RWPE2 (cell line): Measurements from ENCODE around the gene SLC5A3.

Experiments used
- ATAC-seq: fragments of 200-7000 bp; cut with Tn5 transposase; 3 replicates; pipeline ENCODE4 v1.9.1; 2021; ENCODE audit warnings: low read depth
- DNase-seq: peaks from one replicate; pipeline ENCODE4 v3.0.0-alpha.2; 2020; ENCODE audit warnings: low spot score
- H3K27ac ChIP-seq: fragments of 450-650 bp; 2 replicates; pipeline ENCODE4 v1.5.1; 2017; ENCODE audit warnings: mild to moderate bottlenecking; ENCODE audit not compliant: poor library complexity, severe bottlenecking
- H3K27me3 ChIP-seq: fragments of 250-450 bp; sonication (Bioruptor Pico); 2 replicates; pipeline ENCODE4 v1.5.1; 2021; ENCODE audit warnings: mild to moderate bottlenecking, moderate library complexity; ENCODE audit not compliant: insufficient read depth, poor library complexity, severe bottlenecking
- H3K36me3 ChIP-seq: fragments of 250-450 bp; sonication (Bioruptor Pico); 2 replicates; pipeline ENCODE4 v1.5.1; 2020; ENCODE audit warnings: low read depth, mild to moderate bottlenecking, moderate library complexity
- H3K4me1 ChIP-seq: fragments of 250-450 bp; sonication (Bioruptor Pico); 2 replicates; pipeline ENCODE4 v1.5.1; 2021; ENCODE audit warnings: mild to moderate bottlenecking, moderate library complexity; ENCODE audit not compliant: insufficient read depth, poor library complexity, severe bottlenecking
- H3K4me3 ChIP-seq: fragments of 250-450 bp; sonication (Bioruptor Pico); 2 replicates; pipeline ENCODE4 v1.5.1; 2021; ENCODE audit warnings: mild to moderate bottlenecking, moderate library complexity; ENCODE audit not compliant: severe bottlenecking
- H3K9me3 ChIP-seq: fragments of 250-450 bp; sonication (Bioruptor Pico); 2 replicates; pipeline ENCODE4 v1.5.1; 2021; ENCODE audit warnings: mild to moderate bottlenecking, moderate library complexity; ENCODE audit not compliant: severe bottlenecking
- CTCF ChIP-seq: fragments of 450-650 bp; IDR thresholded peaks from one replicate; pipeline ENCODE4 v1.5.1; 2017; ENCODE audit warnings: mild to moderate bottlenecking, moderate library complexity; ENCODE audit not compliant: poor library complexity, severe bottlenecking

The SLC5A3 gene

GRCh38 chr21:34046917-34047316, 26.5 kb upstream of the SLC5A3 start:
- no peaks in the 10 kb centered on the region for H3K36me3 ChIP-seq
- no peak for DNase-seq
- H3K27ac ChIP-seq, result no peak overlapping the region
- no peak for ATAC-seq
- no peaks in the 10 kb centered on the region for H3K27me3 ChIP-seq
- H3K4me3 ChIP-seq, result no peak overlapping the region
- H3K4me1 ChIP-seq, result no peaks in the 10 kb centered on the region
- TF ChIP-seq CTCF, result no peak
- H3K9me3 ChIP-seq, result no peaks in the 10 kb centered on the region

DNA sequence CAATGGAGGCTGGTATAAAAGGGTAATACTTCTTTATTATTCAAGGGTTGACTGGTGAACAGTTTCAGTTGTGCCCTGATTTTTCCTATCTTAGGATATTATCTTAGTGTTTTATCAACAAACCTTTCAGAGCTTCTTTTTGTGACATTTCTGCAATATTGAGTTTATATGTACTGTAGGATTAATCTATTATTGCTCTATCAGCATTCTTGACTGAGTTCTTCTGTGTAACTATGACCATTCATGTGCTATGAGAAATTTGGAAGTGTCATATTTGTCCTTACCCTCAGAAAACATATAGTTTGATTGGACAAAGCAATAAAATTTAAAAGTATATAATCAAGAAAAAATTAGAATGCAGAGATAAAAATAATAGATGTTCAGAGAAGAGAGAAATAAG, 25.5 kb upstream of the SLC5A3 start:
- TF ChIP-seq CTCF, result no peak
- Histone ChIP-seq H3K27ac (no peak overlapping the region), H3K4me3 (no peak overlapping the region), H3K9me3 (no peaks in the 10 kb centered on the region), H3K4me1 (no peaks in the 10 kb centered on the region), H3K36me3 (no peaks in the 10 kb centered on the region), H3K27me3 (no peaks in the 10 kb centered on the region)
- DNase-seq (no peak), ATAC-seq (no peak)

- no peak overlapping the region for H3K4me3 ChIP-seq
- DNase-seq (no peak), ATAC-seq (no peak)
- no peaks in the 10 kb centered on the region for H3K36me3 ChIP-seq
- no peak for TF ChIP-seq CTCF
- no peaks in the 10 kb centered on the region for H3K27me3 ChIP-seq
- H3K4me1 ChIP-seq, result no peaks in the 10 kb centered on the region
- no peaks in the 10 kb centered on the region for H3K9me3 ChIP-seq
- no peak overlapping the region for H3K27ac ChIP-seq
These were observed 21.2 kb upstream of the SLC5A3 start for GRCh38 chr21:34052171-34052570.

DNA sequence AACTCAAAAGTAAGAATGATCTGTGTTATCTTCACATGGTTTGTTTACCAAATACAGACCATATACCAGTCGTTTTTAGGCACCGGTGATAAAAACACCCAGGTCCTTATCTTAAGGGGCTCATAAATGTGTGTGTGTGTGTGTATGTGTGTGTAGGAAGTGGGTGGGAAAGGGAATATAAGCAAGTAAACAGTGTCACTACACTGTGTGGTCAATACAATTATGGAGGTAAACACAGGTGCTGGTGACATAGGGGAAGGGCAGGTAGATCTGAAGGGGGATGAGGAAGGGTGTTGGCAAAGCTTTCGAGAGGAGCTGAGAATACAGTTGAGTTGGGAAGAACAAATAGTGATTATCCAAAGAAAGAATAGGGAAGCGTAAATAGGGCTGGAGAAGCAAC, 19.1 kb upstream of the SLC5A3 start:
- no peaks in the 10 kb centered on the region for H3K27me3 ChIP-seq
- no peak for ATAC-seq
- H3K4me1 ChIP-seq, result no peaks in the 10 kb centered on the region
- DNase-seq, result no peak
- H3K36me3 ChIP-seq, result no peaks in the 10 kb centered on the region
- H3K27ac ChIP-seq, result no peak overlapping the region
- H3K4me3 ChIP-seq, result no peak overlapping the region
- TF ChIP-seq CTCF, result no peak
- H3K9me3 ChIP-seq, result no peaks in the 10 kb centered on the region

DNA sequence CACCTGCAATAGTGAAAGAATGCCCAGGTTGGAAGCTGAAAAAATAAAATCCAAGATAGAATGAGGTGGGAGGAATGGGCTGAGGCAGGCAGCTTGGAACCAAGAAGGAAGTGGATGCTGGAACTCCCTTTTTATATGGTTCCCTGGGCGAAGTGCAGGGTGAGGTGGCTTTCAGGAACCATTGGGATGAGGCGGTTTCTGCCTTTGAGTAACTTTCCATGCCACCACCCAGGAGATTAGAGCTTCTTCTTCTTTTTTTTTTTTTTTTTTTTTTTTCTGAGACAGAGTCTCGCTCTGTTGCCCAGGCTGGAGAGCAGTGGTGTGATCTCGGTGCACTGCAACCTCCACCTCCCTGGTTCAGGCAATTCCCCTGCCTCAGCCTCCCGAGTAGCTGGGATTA, 17.8 kb upstream of the SLC5A3 start:
- no peaks in the 10 kb centered on the region for H3K36me3 ChIP-seq
- no peak overlapping the region for H3K27ac ChIP-seq
- ATAC-seq (no peak), DNase-seq (no peak)
- no peaks in the 10 kb centered on the region for H3K9me3 ChIP-seq
- TF ChIP-seq CTCF, result no peak
- H3K27me3 ChIP-seq, result no peaks in the 10 kb centered on the region
- no peaks in the 10 kb centered on the region for H3K4me1 ChIP-seq
- H3K4me3 ChIP-seq, result no peak overlapping the region
